ENCODE measurements around the gene VEZT.

DNA sequence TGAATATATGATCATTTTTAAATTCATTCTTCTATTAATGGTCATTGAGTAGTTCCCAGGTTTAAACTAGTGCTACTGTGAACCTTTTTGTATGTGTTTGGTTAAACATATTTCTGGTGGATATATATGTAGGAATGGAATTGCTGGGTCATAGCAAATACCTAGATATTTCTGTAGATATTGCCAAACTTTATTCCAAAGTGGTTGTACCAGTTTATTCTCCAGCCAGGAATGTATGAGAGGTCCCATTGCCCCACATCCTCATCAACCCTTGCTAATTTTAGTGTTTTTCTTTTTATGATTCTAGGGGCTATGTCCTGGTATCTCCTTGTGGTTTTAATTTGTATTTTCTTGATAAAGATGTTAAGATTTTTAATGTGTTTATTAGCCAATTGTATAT is 3.1 kb downstream of the VEZT start:
- TF ChIP-seq, protein P1, sequence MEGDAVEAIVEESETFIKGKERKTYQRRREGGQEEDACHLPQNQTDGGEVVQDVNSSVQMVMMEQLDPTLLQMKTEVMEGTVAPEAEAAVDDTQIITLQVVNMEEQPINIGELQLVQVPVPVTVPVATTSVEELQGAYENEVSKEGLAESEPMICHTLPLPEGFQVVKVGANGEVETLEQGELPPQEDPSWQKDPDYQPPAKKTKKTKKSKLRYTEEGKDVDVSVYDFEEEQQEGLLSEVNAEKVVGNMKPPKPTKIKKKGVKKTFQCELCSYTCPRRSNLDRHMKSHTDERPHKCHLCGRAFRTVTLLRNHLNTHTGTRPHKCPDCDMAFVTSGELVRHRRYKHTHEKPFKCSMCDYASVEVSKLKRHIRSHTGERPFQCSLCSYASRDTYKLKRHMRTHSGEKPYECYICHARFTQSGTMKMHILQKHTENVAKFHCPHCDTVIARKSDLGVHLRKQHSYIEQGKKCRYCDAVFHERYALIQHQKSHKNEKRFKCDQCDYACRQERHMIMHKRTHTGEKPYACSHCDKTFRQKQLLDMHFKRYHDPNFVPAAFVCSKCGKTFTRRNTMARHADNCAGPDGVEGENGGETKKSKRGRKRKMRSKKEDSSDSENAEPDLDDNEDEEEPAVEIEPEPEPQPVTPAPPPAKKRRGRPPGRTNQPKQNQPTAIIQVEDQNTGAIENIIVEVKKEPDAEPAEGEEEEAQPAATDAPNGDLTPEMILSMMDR (IDR thresholded peaks at IDR 0.05; ENCODE audit: poor library complexity), result no peak
- no peak for TF ChIP-seq EZH2 (IDR thresholded peaks at IDR 0.05; ENCODE audit: borderline replicate concordance)
- TF ChIP-seq EZH2phosphoT487 (IDR thresholded peaks at IDR 0.05; ENCODE audit: low read depth, severe bottlenecking, unreplicated experiment), result no peak
